ENCODE data around the gene EFNA5.

GRCh38 chr5:107524111-107524510, 146.6 kb downstream of the EFNA5 start:
- no peak for TF ChIP-seq ZNF274 (IDR thresholded peaks at IDR 0.05; ENCODE audit: low read depth, low read length)
- TF ChIP-seq SUZ12 (IDR thresholded peaks at IDR 0.05; ENCODE audit: extremely low read depth, insufficient read depth, insufficient read length): no peak

Measured in NT2/D1 (cell line).